HEK293 (cell line): ENCODE measurements around the gene SUPT5H.

ENCODE experiments used
- HOXC10 ChIP-seq: sonication (generic); formaldehyde crosslinking; IDR thresholded peaks from 2 replicates; pipeline ENCODE4 v1.8.1; 2023; ENCODE audit warnings: mild to moderate bottlenecking, missing genetic modification reagents
- KLF10 ChIP-seq: fragments of 450-650 bp; IDR thresholded peaks from 2 replicates; pipeline ENCODE4 v1.5.1; 2018; ENCODE audit warnings: missing biosample characterization, mild to moderate bottlenecking, missing genetic modification characterization
- KLF7 ChIP-seq: fragments of 450-650 bp; formaldehyde crosslinking; IDR thresholded peaks from 2 replicates; pipeline ENCODE4 v1.5.1; 2016; ENCODE audit warnings: missing biosample characterization, missing genetic modification characterization, borderline replicate concordance
- KLF8 ChIP-seq: fragments of 450-650 bp; formaldehyde crosslinking; IDR thresholded peaks from 2 replicates; pipeline ENCODE4 v1.5.1; 2016; ENCODE audit warnings: missing biosample characterization, missing genetic modification characterization
- PRDM10 ChIP-seq: fragments of 450-650 bp; formaldehyde crosslinking; IDR thresholded peaks from 2 replicates; pipeline ENCODE4 v1.5.1; 2016; ENCODE audit warnings: missing biosample characterization, missing genetic modification characterization
- SP2 ChIP-seq: fragments of 450-650 bp; formaldehyde crosslinking; IDR thresholded peaks from 2 replicates; pipeline ENCODE4 v1.5.1; 2016; ENCODE audit warnings: missing biosample characterization, missing genetic modification characterization
- ZBTB49 ChIP-seq: fragments of 450-650 bp; formaldehyde crosslinking; IDR thresholded peaks from 2 replicates; pipeline ENCODE4 v1.5.1; 2016; ENCODE audit warnings: missing biosample characterization, missing genetic modification characterization, low read depth
- ZBTB7A ChIP-seq: fragments of 450-650 bp; formaldehyde crosslinking; IDR thresholded peaks from 2 replicates; pipeline ENCODE4 v1.5.1; 2016; ENCODE audit warnings: low read depth, missing biosample characterization, missing genetic modification characterization
- ZFP37 ChIP-seq: fragments of 450-650 bp; formaldehyde crosslinking; IDR thresholded peaks from 2 replicates; pipeline ENCODE4 v1.5.1; 2016; ENCODE audit warnings: missing biosample characterization, missing genetic modification characterization
- ZNF18 ChIP-seq: fragments of 450-650 bp; formaldehyde crosslinking; IDR thresholded peaks from 2 replicates; pipeline ENCODE4 v1.5.1; 2016; ENCODE audit warnings: missing biosample characterization, missing genetic modification characterization
- ZNF266 ChIP-seq: fragments of 450-650 bp; formaldehyde crosslinking; IDR thresholded peaks from 2 replicates; pipeline ENCODE4 v1.5.1; 2016; ENCODE audit warnings: missing biosample characterization, missing genetic modification characterization, low read depth
- ZNF280D ChIP-seq: fragments of 450-650 bp; formaldehyde crosslinking; IDR thresholded peaks from 2 replicates; pipeline ENCODE4 v1.5.1; 2016; ENCODE audit warnings: missing biosample characterization, missing genetic modification characterization
- ZNF354C ChIP-seq: fragments of 450-650 bp; formaldehyde crosslinking; IDR thresholded peaks from 2 replicates; pipeline ENCODE4 v1.5.1; 2016; ENCODE audit warnings: missing biosample characterization, missing genetic modification characterization, low read depth, borderline replicate concordance
- ZNF362 ChIP-seq: fragments of 450-650 bp; formaldehyde crosslinking; IDR thresholded peaks from 2 replicates; pipeline ENCODE4 v1.5.1; 2016; ENCODE audit warnings: missing biosample characterization, missing genetic modification characterization
- ZNF391 ChIP-seq: fragments of 450-650 bp; formaldehyde crosslinking; IDR thresholded peaks from 2 replicates; pipeline ENCODE4 v1.5.1; 2016; ENCODE audit warnings: low read depth, missing biosample characterization, missing genetic modification characterization, borderline replicate concordance
- ZNF596 ChIP-seq: fragments of 450-650 bp; IDR thresholded peaks from 2 replicates; pipeline ENCODE4 v1.5.0; 2018; ENCODE audit warnings: missing biosample characterization, mild to moderate bottlenecking, missing genetic modification characterization, moderate library complexity
- ZNF639 ChIP-seq: fragments of 450-650 bp; formaldehyde crosslinking; IDR thresholded peaks from 2 replicates; pipeline ENCODE4 v1.5.1; 2016; ENCODE audit warnings: missing biosample characterization, missing genetic modification characterization
- ZNF660 ChIP-seq: fragments of 450-650 bp; IDR thresholded peaks from 2 replicates; pipeline ENCODE4 v1.5.1; 2018; ENCODE audit warnings: missing biosample characterization, mild to moderate bottlenecking, missing genetic modification characterization
- ZNF701 ChIP-seq: fragments of 450-650 bp; formaldehyde crosslinking; IDR thresholded peaks from 2 replicates; pipeline ENCODE4 v1.5.1; 2016; ENCODE audit warnings: missing biosample characterization, missing genetic modification characterization
- ZNF76 ChIP-seq: fragments of 450-650 bp; formaldehyde crosslinking; IDR thresholded peaks from 2 replicates; pipeline ENCODE4; 2016; ENCODE audit warnings: low read depth, missing biosample characterization, missing genetic modification characterization, borderline replicate concordance
- ZNF777 ChIP-seq: fragments of 450-650 bp; formaldehyde crosslinking; IDR thresholded peaks from 2 replicates; pipeline ENCODE4 v1.5.1; 2017; ENCODE audit warnings: missing biosample characterization, missing genetic modification characterization, borderline replicate concordance
- ZSCAN23 ChIP-seq: fragments of 450-650 bp; formaldehyde crosslinking; IDR thresholded peaks from 2 replicates; pipeline ENCODE4 v1.5.1; 2016; ENCODE audit warnings: missing biosample characterization, missing genetic modification characterization

Gene SUPT5H

GRCh38 chr19:39403331-39404312 lies 41.8 kb upstream of the SUPT5H start (continued):
- TF ChIP-seq ZNF18 (tag by site-specific recombination) (no peak), ZNF596 (tag by site-specific recombination) (peak; percentile 30; the same call in 1 of the 2 replicates), ZNF280D (tag by site-specific recombination) (peak; percentile 20; the same call in 1 of the 2 replicates), ZNF391 (tag by site-specific recombination) (peak; percentile 87; the same call in 1 of the 2 replicates), ZBTB49 (tag by site-specific recombination) (no peak), ZNF639 (tag by site-specific recombination) (peak; percentile 76), ZFP37 (peak; percentile 88; the same call in 1 of the 2 replicates), SP2 (tag by site-specific recombination) (peak; percentile 65), KLF7 (no peak), KLF10 (tag by site-specific recombination) (peak; percentile 71; the same call in 1 of the 2 replicates), ZNF777 (tag by site-specific recombination) (no peak; the same call in 1 of the 2 replicates), ZNF266 (tag by site-specific recombination) (no peak), ZNF76 (tag by site-specific recombination) (peak; percentile 84), ZBTB7A (tag by site-specific recombination) (peak; percentile 19), KLF8 (tag by site-specific recombination) (peak; percentile 91), ZSCAN23 (tag by site-specific recombination) (0 out of 2 replicates have a peak, but pooled peaks have one; percentile 28), ZNF362 (tag by site-specific recombination) (no peak), ZNF701 (tag by site-specific recombination) (no peak), ZNF354C (tag by site-specific recombination) (no peak), ZNF660 (tag by site-specific recombination) (peak; percentile 79), HOXC10 (CRISPR knock-in tag) (no peak), PRDM10 (peak; percentile 100)
